ENCODE data around the gene BYSL.

The BYSL gene

DNA sequence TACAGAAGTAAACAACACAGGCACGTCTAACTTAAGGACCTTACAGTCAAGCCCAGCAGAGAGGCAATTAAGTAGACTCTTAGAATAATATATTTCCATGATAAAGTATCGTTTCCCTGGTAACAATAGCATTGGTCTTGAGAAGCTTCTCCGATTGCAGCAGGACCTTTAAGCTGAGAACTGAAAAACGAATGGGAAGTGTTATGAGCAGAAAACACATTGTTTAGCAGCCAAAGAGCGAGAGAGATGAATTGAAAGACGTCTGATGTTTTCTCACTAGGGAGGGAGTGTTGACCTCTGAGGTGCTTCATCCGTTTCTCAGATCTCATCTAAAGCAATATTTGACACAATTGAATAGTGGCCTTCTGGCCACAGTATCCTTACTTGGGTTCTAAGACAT lies 855 bp downstream of the BYSL start:
- peaks cover 19% of the 10 kb centered on the region for H3K36me3 Mint-ChIP-seq (ENCODE audit: low read depth)
- peak overlapping the region; percentile 99 to 100 (median 100) for H3K27ac Mint-ChIP-seq
- H3K9me3 Mint-ChIP-seq, result no peaks in the 10 kb centered on the region
- TF ChIP-seq, protein P1, sequence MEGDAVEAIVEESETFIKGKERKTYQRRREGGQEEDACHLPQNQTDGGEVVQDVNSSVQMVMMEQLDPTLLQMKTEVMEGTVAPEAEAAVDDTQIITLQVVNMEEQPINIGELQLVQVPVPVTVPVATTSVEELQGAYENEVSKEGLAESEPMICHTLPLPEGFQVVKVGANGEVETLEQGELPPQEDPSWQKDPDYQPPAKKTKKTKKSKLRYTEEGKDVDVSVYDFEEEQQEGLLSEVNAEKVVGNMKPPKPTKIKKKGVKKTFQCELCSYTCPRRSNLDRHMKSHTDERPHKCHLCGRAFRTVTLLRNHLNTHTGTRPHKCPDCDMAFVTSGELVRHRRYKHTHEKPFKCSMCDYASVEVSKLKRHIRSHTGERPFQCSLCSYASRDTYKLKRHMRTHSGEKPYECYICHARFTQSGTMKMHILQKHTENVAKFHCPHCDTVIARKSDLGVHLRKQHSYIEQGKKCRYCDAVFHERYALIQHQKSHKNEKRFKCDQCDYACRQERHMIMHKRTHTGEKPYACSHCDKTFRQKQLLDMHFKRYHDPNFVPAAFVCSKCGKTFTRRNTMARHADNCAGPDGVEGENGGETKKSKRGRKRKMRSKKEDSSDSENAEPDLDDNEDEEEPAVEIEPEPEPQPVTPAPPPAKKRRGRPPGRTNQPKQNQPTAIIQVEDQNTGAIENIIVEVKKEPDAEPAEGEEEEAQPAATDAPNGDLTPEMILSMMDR (IDR thresholded peaks at IDR 0.05; ENCODE audit: unreplicated experiment in 3 of 3), result no peak
- peak overlapping the region; percentile 99 to 100 (median 99) for H3K4me3 Mint-ChIP-seq
- H3K4me1 Mint-ChIP-seq, result peaks cover 46% of the 10 kb centered on the region
- H3K27me3 Mint-ChIP-seq (ENCODE audit: low read depth), result no peaks in the 10 kb centered on the region

DNA sequence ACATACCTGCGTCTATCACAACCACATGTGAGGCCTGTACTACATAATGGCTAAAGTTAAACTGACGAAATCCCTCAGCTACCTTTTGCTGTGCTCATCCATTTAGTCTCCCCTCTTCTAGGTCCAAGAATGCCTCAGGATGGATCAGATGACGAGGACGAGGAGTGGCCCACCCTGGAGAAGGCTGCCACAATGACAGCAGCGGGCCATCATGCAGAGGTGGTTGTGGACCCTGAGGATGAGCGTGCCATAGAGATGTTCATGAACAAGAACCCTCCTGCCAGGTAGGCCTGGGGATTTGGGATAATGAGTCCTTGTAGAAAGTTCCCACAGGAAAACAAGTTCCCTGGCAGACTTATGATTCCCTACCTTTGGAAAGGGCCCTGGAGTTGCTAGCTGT lies 6.0 kb downstream of the BYSL start:
- Mint-ChIP-seq H3K27ac (no peak overlapping the region), H3K27me3 (ENCODE audit: low read depth) (no peaks in the 10 kb centered on the region), H3K36me3 (ENCODE audit: low read depth) (peaks cover 55% of the 10 kb centered on the region), H3K4me3 (no peak overlapping the region), H3K4me1 (peaks cover 26% of the 10 kb centered on the region), H3K9me3 (no peaks in the 10 kb centered on the region)
- TF ChIP-seq, protein P1 (IDR thresholded peaks at IDR 0.05; ENCODE audit: unreplicated experiment in 3 of 3), result no peak

DNA sequence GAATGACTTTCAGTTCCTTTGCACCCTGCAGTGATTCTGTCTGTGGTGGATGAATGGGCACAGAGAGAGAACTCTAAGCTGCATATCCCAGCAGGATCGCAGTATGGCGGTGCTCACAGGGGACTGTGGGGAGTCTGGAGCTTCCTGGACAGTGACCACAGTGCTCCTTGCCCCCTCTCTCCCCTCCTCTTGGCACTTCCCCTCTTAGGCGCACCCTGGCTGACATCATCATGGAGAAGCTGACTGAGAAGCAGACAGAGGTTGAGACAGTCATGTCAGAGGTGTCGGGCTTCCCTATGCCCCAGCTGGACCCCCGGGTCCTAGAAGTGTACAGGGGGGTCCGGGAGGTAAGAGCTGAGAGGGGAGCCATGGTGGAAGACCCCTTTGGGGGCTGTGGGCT lies 8.6 kb downstream of the BYSL start:
- no peak overlapping the region for H3K4me3 Mint-ChIP-seq
- TF ChIP-seq, protein P1 (IDR thresholded peaks at IDR 0.05; ENCODE audit: unreplicated experiment in 3 of 3), result no peak
- peaks cover 61% of the 10 kb centered on the region for H3K36me3 Mint-ChIP-seq (ENCODE audit: low read depth)
- no peaks in the 10 kb centered on the region for H3K27me3 Mint-ChIP-seq (ENCODE audit: low read depth)
- no peaks in the 10 kb centered on the region for H3K9me3 Mint-ChIP-seq
- H3K27ac Mint-ChIP-seq, result no peak overlapping the region
- peaks cover 9% of the 10 kb centered on the region for H3K4me1 Mint-ChIP-seq

DNA sequence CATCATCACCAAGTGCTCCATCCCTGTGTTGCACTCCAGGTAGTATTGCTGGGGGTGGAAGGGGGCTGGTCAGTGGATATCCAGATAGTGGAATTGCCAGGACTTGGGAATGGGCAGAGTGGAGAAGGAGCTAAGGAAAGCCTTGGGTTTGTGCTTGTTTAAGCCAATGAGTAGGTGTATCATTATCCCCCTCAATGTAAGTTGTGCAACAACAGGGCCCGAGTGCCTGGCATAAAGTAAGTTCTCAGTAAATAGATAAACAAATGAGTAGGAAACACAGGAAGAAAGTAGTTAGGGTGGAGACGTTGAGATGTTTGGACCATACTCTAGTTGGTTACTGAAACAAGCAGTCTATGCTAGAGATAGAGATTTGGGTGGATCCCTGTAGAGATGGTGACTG lies 10.5 kb downstream of the BYSL start:
- TF ChIP-seq, protein P1 (IDR thresholded peaks at IDR 0.05; ENCODE audit: unreplicated experiment in 3 of 3), result no peak
- no peaks in the 10 kb centered on the region for H3K9me3 Mint-ChIP-seq

DNA sequence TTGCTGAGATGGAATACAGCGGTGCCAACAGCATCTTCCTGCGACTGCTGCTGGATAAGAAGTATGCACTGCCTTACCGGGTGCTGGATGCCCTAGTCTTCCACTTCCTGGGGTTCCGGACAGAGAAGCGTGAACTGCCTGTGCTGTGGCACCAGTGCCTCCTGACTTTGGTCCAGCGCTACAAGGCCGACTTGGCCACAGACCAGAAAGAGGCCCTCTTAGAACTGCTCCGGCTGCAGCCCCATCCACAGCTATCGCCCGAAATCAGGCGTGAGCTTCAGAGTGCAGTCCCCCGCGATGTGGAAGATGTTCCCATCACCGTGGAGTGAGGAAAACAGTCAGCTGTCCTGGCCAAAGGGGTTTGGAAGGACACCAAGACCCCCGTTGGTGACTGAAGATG lies 11.1 kb downstream of the BYSL start:
- Mint-ChIP-seq H3K27ac (no peak overlapping the region), H3K36me3 (ENCODE audit: low read depth) (peaks cover 57% of the 10 kb centered on the region), H3K4me3 (no peak overlapping the region), H3K27me3 (ENCODE audit: low read depth) (no peaks in the 10 kb centered on the region), H3K9me3 (no peaks in the 10 kb centered on the region), H3K4me1 (peaks cover 24% of the 10 kb centered on the region)
- TF ChIP-seq, protein P1 (IDR thresholded peaks at IDR 0.05; ENCODE audit: unreplicated experiment in 3 of 3), result no peak

More for the DNA sequence above, 10.5 kb downstream of the BYSL start:
- Mint-ChIP-seq H3K4me3 (no peak overlapping the region), H3K27ac (no peak overlapping the region), H3K27me3 (ENCODE audit: low read depth) (no peaks in the 10 kb centered on the region), H3K4me1 (peaks cover 20% of the 10 kb centered on the region), H3K36me3 (ENCODE audit: low read depth) (peaks cover 61% of the 10 kb centered on the region)

Data from nephron (organoid).